VCaP (cell line): Measurements from ENCODE around the gene GFOD1.

ENCODE experiments used
- H3K27ac ChIP-seq: fragments of 450-650 bp; 2 replicates; pipeline ENCODE4 v1.5.1; 2017
- TF ChIP-seq, protein P1 (sequence below): fragments of 450-650 bp; conservative IDR thresholded peaks from 2 replicates; pipeline ENCODE4 v1.5.1; 2017; ENCODE audit warnings: mild to moderate bottlenecking, moderate library complexity

Gene GFOD1, protein sequence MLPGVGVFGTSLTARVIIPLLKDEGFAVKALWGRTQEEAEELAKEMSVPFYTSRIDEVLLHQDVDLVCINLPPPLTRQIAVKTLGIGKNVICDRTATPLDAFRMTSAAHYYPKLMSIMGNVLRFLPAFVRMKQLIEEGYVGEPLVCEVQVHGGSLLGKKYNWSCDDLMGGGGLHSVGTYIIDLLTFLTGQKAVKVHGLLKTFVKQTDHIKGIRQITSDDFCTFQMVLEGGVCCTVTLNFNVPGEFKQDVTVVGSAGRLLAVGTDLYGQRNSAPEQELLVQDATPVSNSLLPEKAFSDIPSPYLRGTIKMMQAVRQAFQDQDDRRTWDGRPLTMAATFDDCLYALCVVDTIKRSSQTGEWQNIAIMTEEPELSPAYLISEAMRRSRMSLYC

DNA sequence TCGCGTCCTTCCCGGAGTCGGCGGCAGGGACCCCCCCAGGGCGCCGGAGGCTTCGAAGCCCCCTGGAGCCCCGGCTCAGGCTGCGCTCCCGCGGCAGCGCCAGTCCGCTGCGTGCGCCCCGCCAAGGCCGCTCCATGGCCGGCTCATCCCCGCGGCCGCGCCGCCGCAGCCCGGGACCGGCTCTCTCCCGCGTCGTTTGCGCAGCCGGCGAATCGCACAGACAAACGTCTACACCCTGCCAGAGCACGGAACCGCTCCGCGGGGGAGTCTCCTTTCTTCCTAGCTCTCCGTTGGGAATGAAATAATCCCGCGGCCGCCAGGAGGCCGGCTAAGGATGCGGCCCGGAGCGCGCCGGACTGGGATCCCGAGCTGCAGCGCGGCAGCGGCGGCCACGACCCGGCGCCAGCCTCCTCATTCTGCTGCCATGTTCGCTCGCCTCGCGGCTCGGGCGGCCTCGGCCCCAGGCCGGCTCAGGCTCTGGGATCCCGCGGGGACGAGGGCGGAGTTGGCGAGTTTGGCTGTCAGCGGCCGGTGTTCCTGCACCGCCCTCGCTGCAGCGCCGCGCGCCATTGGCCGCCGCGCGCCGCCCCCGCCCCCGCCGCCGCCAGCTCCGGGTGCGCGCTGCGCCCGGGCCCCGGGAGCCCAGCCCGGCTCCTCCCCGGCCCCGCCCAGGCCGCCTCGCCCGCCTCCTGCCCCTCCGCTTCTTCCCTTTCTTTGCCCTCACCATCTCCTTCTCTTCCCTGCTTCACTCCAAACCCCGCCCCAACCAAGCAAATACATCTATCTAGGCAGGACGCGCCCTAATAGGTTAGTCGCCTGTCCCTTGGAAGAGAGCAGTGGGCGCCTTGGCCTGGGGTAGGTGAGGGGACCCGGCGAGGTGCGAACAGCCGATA, at the start of gene GFOD1:
TSS of gene GFOD1 (minus strand) at position 479 of the 893 bp plus-strand sequence. CDS start 710 bp downstream, outside the sequence.
- H3K27ac ChIP-seq = peak within 1 kb of the TSS; percentile 55
- TF ChIP-seq, protein P1, sequence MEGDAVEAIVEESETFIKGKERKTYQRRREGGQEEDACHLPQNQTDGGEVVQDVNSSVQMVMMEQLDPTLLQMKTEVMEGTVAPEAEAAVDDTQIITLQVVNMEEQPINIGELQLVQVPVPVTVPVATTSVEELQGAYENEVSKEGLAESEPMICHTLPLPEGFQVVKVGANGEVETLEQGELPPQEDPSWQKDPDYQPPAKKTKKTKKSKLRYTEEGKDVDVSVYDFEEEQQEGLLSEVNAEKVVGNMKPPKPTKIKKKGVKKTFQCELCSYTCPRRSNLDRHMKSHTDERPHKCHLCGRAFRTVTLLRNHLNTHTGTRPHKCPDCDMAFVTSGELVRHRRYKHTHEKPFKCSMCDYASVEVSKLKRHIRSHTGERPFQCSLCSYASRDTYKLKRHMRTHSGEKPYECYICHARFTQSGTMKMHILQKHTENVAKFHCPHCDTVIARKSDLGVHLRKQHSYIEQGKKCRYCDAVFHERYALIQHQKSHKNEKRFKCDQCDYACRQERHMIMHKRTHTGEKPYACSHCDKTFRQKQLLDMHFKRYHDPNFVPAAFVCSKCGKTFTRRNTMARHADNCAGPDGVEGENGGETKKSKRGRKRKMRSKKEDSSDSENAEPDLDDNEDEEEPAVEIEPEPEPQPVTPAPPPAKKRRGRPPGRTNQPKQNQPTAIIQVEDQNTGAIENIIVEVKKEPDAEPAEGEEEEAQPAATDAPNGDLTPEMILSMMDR = no peak

DNA sequence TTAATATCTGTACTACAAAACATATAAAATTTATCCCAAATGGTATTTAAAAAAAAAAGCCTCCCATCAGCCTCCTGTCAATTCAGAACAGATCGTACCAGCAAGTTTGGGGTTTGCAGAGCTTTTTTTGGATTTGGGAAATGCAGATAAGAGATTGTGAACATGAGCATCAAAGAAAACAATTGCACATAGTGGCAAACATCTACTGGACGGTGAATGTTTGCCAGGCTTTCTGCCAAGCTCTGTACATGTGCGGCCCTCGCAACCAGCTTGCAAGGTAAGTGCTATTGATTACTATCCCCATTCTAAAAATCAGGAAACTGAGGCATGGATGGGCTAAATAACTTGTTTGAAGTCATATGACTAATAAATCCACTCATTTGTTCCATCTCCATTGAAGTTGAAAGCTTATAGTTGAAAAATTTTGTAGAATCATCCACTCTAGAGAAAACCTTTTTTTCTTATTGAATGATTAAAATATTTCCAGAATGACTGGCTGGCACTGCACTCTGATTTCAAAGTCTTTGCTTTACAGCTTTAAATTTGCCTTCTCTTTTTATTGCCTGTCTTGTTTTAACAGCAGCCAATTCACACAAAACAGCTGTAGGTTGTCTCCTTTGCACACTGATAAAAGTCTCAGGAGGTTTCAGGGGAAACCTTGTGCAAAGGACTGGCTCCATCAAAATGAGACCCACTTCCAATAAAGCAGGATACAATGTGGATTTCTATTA, 49.6 kb upstream of the GFOD1 start:
- TF ChIP-seq, protein P1 = no peak

DNA sequence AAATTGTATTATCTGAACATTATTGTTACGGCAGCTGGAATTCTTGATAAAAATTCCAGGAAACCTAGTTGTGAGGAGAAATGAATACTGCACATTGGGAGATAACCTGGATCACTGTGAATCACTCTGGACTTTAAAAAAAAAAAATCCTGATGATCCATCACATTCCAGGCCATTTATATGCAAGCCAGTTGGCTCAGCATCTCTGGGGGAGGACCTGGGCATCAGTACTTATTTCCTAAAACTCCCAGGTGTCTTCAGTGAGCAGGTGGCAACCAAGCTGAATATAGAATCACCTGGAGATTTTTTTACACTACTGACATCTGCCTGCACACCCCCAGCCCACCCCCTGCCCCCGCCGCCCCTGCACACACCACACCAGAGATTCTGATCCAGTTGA, 47.9 kb upstream of the GFOD1 start:
- TF ChIP-seq, protein P1 = no peak
- no peak overlapping the region for H3K27ac ChIP-seq

More for the DNA sequence above, 49.6 kb upstream of the GFOD1 start:
- H3K27ac ChIP-seq = no peak overlapping the region

DNA sequence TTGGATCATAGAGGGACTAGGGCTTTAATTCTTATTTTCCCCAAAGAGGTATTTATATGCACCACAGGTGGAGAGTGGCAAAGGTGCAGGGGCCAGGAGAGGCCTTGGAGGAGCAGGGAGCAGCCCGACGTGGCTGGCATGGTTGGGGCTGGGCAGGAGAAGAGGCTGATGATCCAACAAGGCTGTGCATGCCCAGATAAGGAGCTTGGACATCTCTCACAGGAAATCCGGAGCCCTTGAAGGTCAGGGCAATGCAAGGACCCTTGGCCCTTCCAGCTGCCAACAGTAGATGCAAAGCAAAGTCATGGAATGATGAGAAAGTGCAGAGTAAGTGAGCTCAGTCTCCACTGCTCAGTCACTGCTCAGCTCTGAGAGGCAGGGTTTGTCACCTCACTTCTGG, 47.1 kb upstream of the GFOD1 start:
- TF ChIP-seq, protein P1 = no peak
- no peak overlapping the region for H3K27ac ChIP-seq

DNA sequence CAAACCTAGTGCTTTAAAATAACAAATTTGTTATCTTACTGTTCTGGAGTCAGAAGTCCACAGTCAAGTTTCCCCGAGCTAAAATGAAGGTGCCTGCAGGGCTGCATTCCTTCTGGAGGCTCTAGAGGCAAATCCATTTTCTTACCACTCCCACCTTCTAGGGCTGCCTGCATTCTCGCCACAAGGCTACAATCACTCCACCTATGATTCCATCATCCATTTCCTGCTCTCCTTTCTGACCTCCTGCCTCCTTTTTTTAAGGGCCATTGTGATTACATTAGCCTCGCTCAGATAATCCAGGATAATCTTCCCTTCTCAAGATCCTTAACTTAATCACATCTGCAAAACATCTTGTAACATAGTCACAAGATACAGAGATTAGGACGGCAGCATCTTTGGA, 44.6 kb upstream of the GFOD1 start:
- no peak overlapping the region for H3K27ac ChIP-seq
- TF ChIP-seq, protein P1 = no peak

DNA sequence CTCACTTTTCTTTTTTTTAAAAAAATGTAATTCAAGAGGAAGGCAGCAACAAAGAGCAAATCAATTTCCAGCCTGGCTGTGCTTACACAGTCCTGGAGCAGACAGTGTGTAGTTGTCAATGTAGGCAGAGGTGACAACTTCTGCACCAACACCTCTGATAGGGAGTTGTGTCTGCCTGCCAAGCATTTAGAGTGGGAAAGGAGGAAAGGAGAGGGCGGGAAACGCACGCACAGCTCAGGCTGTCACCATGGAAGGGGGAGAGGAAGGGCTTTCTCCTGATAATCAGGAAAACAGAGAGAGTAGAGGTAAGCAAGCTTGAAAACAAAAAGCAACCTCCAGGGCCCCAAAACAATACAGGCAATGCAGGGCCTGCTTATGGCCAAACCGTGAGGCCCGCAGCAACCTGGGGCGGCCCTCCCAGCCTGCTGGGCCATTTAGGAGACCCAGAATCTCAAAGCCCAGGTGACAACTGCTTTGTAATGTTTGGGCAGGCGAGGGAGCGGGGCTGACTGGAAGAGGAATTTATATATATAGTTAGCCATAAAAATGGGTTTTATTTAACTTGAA, 41.5 kb upstream of the GFOD1 start:
- TF ChIP-seq, protein P1 = no peak
- H3K27ac ChIP-seq = no peak overlapping the region
